BJ (cell line): ENCODE measurements around the gene DLG2. TPM values are rescaled to one million over a fixed set of nuclear protein-coding genes. Genes with fewer than 3 reads are reported as not detected.

Source experiments
- CTCF ChIA-PET: fragments of 350-600 bp; formaldehyde crosslinking; extraction: SDS; loops from one replicate; lab custom pipeline; 2021; ENCODE audit warnings: antibody characterized with exemption, inconsistent platforms; lab: Yijun Ruan, JAX
- POLR2A ChIA-PET: fragments of 300-600 bp; sonication (Branson Sonifier 250); formaldehyde crosslinking; extraction: SDS; loops from one replicate; lab custom pipeline; 2021; ENCODE audit warnings: antibody characterized with exemption; lab: Charles Lee
- DNase-seq: peaks from one replicate; pipeline ENCODE4 v3.0.0-alpha.2; 2011; ENCODE audit warnings: low read depth
- H3K27me3 ChIP-seq: 2 replicates; pipeline ENCODE4 v1.6.0; 2011; ENCODE audit warnings: low read length; ENCODE audit not compliant: control insufficient read depth, insufficient read depth
- H3K36me3 ChIP-seq: 2 replicates; pipeline ENCODE4 v1.5.1; 2011; ENCODE audit warnings: low read length; ENCODE audit not compliant: control insufficient read depth, insufficient read depth
- H3K4me3 ChIP-seq: 2 replicates; pipeline ENCODE4 v1.5.1; 2011; ENCODE audit warnings: low read depth, mild to moderate bottlenecking, control low read depth, low read length
- CTCF ChIP-seq: IDR thresholded peaks from 2 replicates; pipeline ENCODE4 v1.5.1; 2011; ENCODE audit warnings: low read depth, mild to moderate bottlenecking, control low read depth, inconsistent platforms, low read length, moderate library complexity; ENCODE audit not compliant: insufficient read depth
- polyA plus RNA-seq: library from polyadenylated mRNA; depleted of rRNA; stranded (reverse); fragments of >200 nt; gene quantifications from 2 replicates; pipeline ENCODE4 v1.2.3, GENCODE V29; 2011

Gene DLG2
- polyA plus RNA-seq, 1 experiment, result 0.28 TPM

- ChIA-PET CTCF (interaction anchor here (0.7 kb wide), 1 partner anchor 220 kb away, joined by 3 read pairs; the partner anchor contains the start of gene CCDC83), POLR2A (no interaction called here)
- H3K4me3 ChIP-seq, result no peak overlapping the region
- no peaks in the 10 kb centered on the region for H3K27me3 ChIP-seq
- no peak for DNase-seq
- no peak for TF ChIP-seq CTCF
- H3K36me3 ChIP-seq, result no peaks in the 10 kb centered on the region
Measured at GRCh38 chr11:85634747-85635146, 7.6 kb upstream of the DLG2 start.

- ChIA-PET CTCF (interaction anchor here (0.6 to 0.9 kb wide), 2 partner anchors 226 to 1028 kb away, joined by 3 read pairs; partner anchors contain the start of gene CCDC83), POLR2A (interaction anchor here (0.7 to 1.4 kb wide), 2 partner anchors 19 to 593 kb away, joined by 4 read pairs; partner anchors contain the start of gene TMEM126A)
- Histone ChIP-seq H3K36me3 (no peaks in the 10 kb centered on the region), H3K4me3 (peak overlapping the region; percentile 75), H3K27me3 (no peaks in the 10 kb centered on the region)
- no peak for TF ChIP-seq CTCF
- no peak for DNase-seq
Measured at GRCh38 chr11:85628771-85629341, 1.7 kb upstream of the DLG2 start.

- ChIA-PET POLR2A (interaction anchor here (0.7 to 1.4 kb wide), 3 partner anchors 20 to 1327 kb away, joined by 4 read pairs; partner anchors contain the start of genes FZD4 and TMEM126A), CTCF (interaction anchor here (0.6 to 1.0 kb wide), 3 partner anchors 12 to 1029 kb away, joined by 3 to 4 read pairs (median 3); partner anchors contain the start of gene CCDC83)
- TF ChIP-seq CTCF, result no peak
- Histone ChIP-seq H3K27me3 (no peaks in the 10 kb centered on the region), H3K4me3 (peak within 1 kb of the TSS; percentile 75), H3K36me3 (no peaks in the 10 kb centered on the region)
- DNase-seq, result peak; percentile 87
Measured at GRCh38 chr11:85627998-85628770, 1.0 kb upstream of the DLG2 start, which contains the start of gene TMEM126B. TSS of gene TMEM126B (plus strand) at chr11:85628593. CDS start at chr11:85628608, 15 bp downstream.

- no peaks in the 10 kb centered on the region for H3K36me3 ChIP-seq
- no peaks in the 10 kb centered on the region for H3K27me3 ChIP-seq
- no peak for DNase-seq
- no peak overlapping the region for H3K4me3 ChIP-seq
- TF ChIP-seq CTCF, result no peak
- POLR2A ChIA-PET, result no interaction called here
- CTCF ChIA-PET, result no interaction called here
Measured at GRCh38 chr11:85626496-85626895, 648 bp downstream of the DLG2 start.

- ChIA-PET CTCF (no interaction called here), POLR2A (no interaction called here)
- Histone ChIP-seq H3K4me3 (no peak overlapping the region), H3K27me3 (no peaks in the 10 kb centered on the region), H3K36me3 (no peaks in the 10 kb centered on the region)
- DNase-seq, result no peak
- no peak for TF ChIP-seq CTCF
Measured at GRCh38 chr11:85620256-85620655, 6.9 kb downstream of the DLG2 start.
